Measurements from ENCODE around the gene MYLK2.

The MYLK2 gene

DNA sequence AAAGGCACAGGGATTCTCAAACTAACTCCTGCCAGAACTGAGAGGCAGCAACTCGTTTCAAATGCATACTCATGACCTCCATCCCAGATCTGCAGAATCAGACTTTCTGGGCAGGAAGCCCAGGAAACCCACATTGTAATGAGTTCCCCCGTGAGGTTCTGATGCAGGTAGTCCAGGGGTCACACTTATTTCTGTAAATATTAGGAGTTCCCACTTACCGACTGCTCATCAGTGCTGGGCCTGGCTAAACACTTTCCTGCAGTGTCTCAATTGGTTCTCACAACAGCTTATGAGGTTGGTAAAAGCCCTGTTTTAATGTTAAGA is 39.6 kb downstream of the MYLK2 start:
- no peak for DNase-seq

GRCh38 chr20:31859266-31859997 is 40.3 kb downstream of the MYLK2 start:
- DNase-seq, result no peak

DNA sequence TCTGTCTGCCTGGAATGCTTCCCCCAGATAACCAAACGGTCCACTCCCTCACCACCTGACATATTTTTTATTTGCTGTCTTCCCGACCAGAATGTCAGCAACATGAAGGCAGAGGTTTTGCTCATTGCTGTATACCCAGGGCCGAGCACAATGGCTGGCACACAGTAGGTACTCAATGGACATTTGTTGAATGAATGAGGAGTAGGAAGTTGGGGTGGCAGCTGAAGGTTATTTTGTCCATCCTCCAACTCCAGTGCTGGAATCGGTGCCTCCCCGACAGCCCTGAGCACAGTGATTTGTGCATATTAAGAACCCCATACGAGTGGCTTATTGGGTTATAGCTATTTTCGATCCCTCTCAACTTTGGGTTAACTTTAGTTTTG is 40.8 kb downstream of the MYLK2 start:
- DNase-seq, result no peak

DNA sequence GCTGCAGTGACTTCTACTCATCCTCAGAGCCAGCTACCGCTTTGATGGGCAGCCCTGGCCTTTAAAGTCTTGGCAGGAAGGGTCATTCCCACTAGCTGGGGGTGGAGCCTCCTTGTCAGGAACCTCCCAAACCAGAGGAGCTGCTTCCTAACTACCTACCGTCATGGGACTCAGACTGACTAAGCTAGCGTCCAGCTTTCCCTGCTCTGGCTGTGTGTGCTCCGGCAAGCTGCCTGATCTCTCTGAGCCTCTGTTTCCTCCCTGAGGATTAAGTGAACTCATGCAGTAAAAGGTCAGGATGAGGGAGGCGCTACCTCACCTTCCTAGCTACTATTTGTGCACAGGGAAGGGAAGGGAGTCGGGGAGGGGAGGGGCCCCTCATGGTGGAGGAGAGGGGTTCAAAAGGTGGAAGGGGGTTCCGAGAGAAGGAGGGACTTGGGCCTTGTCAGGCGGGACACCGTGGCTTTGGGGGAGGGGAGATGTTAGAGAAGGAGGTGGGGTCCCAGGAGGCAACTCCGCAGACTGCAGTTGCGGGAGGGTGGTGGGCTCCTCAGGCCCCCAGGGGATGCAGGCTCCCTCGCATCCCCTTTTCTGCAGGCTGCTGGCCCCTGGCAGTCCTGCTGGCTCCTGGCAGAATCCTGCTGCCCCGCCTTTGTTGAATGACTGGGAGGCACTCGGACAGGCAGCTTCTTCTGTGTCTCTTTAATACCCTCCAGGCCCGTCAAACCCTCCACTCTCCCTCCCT is 41.4 kb downstream of the MYLK2 start:
- DNase-seq, result no peak

GRCh38 chr20:31861135-31861384 is 41.9 kb downstream of the MYLK2 start:
- DNase-seq, result peak; percentile 39

DNA sequence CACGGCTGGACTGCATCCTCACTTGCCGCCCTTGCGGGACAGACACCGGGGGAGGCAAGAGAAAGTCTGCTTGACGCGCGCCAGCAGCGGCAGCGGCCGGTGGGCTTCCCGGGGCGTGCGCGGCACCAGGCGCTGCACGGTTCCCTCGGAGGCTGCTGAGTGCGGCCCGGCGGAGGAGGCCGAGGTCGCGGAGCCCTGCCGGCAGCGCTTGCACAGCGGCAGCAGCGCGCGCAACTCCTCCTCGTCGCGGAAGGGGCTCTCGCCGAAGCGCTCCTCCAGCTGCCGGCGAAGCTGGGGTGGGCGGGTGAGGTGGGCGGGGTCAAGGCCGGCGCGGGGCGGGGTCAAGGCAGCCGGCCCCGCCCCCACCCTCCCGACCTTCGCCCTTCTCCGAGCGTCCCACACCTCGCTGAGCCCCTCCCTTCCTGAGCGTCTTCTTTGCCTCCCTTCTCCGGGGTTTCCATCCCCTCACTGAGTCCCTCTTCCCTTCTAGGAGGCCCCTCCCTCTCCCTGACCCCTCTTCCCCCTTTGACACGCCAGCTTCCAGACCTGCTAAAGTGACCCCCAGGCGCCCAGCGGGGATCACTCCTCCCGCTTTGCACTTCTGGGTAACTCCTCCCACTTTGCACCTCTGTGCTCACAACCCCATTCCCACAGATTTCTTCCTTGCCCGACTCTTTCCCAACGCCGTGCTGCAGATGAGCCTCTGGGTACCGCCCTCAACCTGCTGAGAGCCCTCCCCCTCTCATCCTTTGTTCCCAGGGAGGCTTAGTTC is 42.4 kb downstream of the MYLK2 start:
- DNase-seq, result peak; percentile 60

DNA sequence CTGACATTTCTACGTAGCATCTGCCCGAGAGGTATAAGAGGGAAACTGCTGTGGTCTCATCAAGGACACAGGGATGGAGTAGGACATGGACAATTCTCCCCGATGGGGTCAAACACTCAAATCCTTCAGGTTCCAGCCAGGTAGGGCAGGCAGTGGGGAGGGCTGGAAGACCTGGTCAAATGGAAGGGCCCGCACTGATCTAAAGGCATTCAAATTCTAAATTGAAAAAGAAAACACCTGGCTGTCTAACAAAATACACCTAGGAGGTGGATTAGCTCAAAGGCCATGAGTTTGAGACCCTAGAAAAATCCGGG is 43.0 kb downstream of the MYLK2 start:
- DNase-seq, result no peak

- no peak for DNase-seq
Measured at GRCh38 chr20:31862506-31862905, 43.4 kb downstream of the MYLK2 start.

DNA sequence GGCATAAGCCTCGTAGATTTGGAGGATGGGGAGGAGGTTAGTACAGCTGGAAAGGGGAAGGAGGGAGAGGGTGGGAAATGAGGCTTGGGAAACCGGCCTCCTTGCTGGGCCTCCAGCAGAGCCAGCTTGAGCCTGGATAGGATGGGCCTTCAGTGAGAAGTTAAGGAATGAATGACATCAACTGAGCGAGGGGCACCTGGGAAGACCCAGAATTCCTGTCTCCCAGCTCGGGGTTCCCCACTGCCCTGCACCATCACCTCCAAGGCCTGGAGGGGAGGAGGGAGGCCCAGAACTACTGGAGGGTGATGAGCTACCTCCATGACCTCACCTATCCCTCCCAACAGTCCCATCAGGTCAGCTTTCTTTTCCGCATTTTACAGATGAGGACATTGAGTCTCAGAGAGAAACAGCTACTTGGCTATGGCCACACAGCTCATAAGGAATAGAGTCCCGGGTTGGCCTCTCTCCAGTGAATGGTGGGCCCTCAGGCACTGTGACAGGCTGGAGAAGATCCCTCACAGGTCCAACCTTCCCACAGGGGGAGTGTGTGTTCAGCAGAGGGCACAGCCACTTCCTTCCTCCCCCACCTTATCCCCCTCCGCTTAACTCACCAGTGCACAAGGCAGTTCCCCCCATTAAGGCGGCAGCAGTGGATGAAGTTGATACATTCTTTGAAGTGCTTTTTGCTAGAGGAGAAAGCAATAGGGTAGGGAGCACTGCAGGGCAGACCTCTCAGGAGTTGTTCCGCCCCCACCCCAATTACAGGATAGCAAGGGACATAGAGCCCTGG is 44.3 kb downstream of the MYLK2 start:
- DNase-seq, result no peak

- DNase-seq, result no peak
Measured at GRCh38 chr20:31864521-31865400, 45.6 kb downstream of the MYLK2 start.

GRCh38 chr20:31866221-31866620 is 47.1 kb downstream of the MYLK2 start:
- no peak for DNase-seq

GRCh38 chr20:31868853-31869672 is 49.9 kb downstream of the MYLK2 start:
- no peak for DNase-seq

DNA sequence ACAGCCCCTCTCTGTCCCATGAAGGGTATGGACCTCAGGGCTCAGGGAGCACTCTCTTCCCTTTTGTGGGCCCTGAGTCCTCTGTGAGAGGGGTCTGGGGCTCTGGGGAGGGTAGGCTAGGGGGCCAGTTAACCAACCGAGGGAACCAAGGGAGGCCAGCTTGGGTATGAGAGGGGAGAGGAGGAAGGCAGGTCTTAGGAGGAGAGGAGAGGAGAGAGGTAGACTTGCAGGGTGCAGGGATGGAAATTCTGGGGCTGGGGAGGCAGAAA is 50.5 kb downstream of the MYLK2 start:
- no peak for DNase-seq

DNA sequence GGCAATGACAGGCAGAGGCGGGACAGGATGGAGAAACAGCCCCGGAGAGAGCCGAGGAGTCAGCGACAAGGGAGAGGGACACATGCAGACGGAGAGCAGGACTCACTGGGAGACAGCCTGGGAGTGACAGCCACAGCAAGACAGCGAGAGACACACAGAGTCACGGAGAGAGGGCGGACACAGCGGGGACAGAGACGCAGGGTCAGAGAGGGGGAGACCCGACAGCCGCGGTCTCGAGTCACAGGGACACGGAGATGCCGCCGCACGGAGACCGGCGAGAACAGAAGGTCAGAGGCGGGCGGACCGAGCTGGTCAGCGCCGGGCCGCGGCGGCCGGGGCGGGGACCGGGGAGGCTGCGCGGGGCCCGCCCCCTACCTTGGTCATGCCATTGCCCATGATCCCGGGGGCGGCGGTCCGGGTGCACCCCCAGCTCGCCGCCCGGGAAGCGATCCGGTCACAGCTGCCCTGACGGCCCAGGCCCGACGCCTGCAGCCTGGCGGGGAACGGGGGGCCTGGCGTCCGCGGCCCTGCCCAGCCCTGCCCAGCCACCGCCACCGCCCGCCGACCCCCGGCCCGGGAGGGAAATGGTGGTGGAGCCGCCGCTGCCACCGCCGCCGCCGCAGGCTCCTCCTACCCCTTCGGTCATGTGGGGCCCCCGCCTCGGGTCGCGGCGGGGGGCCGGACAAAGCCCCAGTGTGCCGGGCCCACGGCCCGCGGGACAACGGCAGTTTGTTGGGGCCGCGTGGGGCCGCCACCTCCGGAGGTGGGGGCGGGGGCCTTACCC is 51.0 kb downstream of the MYLK2 start, which contains the start of the genes DUSP15 and TTLL9:
Gene DUSP15 (minus strand): TSS at position 586 of the 784 bp plus-strand sequence. CDS start 190 bp downstream, at position 396.
Gene TTLL9 (plus strand): TSS at position 693 of the 784 bp plus-strand sequence. CDS start 493 bp downstream, outside the sequence.
- DNase-seq, result no peak

GRCh38 chr20:31870726-31871617 is 51.8 kb downstream of the MYLK2 start:
- no peak for DNase-seq

GRCh38 chr20:31871618-31871954 is 52.4 kb downstream of the MYLK2 start:
- no peak for DNase-seq

DNA sequence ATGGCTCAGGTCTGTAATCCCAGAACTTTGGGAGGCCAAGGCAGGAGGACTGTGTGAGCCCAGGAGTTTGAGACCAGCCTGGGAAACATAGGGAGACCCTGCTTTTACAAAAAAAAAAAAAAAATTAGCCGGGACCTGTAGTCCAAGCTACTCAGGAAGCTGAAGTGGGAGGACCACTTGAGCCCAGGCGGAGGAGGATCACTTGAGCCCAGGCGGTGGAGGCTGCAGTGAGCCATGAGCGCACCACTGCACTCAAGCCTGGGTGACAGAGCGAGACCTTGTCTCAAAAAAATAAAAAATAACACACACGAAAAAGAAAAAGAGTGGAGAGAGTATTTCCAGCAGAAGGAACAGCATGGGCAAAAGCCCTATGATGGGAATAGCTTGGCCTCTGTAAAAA is 53.2 kb downstream of the MYLK2 start:
- no peak for DNase-seq

DNA sequence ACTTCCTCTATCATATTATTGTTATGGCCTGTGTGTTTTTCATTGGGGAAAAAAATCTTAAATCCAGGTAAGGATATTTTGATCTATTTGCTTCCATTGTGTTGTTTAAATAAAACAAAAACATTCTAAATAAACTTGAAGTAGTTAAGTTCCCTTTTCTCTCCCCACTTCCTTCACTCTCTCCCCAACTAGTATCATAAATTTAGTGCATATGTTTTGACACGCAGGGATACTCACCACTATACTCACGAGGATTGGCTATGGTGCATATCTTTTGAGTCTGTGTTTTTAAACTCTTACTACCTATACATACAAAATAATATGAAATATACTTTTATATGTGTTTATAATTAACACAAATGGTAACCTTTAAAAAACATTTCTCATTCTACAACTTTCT is 56.5 kb downstream of the MYLK2 start:
- no peak for DNase-seq

DNA sequence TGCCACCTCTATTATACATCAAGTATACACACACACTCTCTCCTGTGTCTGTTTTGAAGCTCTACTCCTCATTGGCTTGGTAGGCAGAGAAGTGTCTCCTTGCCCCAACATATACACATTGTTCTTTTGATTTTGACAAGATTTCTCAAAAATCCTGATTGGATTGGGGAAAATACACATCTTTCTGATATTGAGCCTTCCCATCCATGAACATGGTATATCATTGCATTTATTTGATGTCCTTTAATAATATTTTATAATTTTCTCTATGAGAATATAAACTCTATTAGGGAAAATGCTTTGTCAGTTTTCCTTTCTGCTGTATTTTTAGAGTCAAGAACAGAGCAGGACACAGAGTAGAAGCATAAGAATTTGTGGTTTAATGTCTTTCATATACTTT is 58.5 kb downstream of the MYLK2 start:
- DNase-seq, result no peak
